ENCODE results near the gene TUBG2.

TUBG2 gene

GRCh38 chr17:42697108-42697811 is 38.2 kb downstream of the TUBG2 start:
- no peak for DNase-seq (ENCODE audit: low spot score)

GRCh38 chr17:42698736-42699414 is 39.8 kb downstream of the TUBG2 start:
- no peak for DNase-seq (ENCODE audit: low spot score)

- DNase-seq (ENCODE audit: low spot score): no peak
These were observed 40.3 kb downstream of the TUBG2 start for GRCh38 chr17:42699415-42699740.

GRCh38 chr17:42700586-42701289 is 41.7 kb downstream of the TUBG2 start:
- DNase-seq (ENCODE audit: low spot score): no peak

DNA sequence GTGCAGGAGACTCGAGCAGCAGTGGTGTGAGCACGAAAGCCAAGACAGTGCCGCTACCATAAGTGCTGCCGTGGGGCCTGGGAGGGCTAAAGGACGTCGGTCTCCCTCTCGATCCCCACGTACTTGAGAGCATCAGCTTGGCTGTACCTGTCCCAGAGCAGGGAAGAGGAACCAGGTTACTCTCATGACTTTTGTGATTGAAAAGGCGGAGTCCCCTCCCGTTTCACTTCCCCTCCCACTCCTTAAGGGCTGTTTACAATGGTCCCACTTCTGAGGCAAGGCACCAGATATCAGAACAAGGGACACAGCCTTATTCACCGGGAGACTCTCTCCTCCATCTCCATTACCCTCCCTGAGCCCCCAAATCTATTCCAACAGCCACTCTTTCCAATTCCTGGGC is 43.4 kb downstream of the TUBG2 start:
- DNase-seq (ENCODE audit: low spot score): no peak

- no peak for DNase-seq (ENCODE audit: low spot score)
These were observed 45.4 kb downstream of the TUBG2 start for GRCh38 chr17:42704490-42704836.

DNA sequence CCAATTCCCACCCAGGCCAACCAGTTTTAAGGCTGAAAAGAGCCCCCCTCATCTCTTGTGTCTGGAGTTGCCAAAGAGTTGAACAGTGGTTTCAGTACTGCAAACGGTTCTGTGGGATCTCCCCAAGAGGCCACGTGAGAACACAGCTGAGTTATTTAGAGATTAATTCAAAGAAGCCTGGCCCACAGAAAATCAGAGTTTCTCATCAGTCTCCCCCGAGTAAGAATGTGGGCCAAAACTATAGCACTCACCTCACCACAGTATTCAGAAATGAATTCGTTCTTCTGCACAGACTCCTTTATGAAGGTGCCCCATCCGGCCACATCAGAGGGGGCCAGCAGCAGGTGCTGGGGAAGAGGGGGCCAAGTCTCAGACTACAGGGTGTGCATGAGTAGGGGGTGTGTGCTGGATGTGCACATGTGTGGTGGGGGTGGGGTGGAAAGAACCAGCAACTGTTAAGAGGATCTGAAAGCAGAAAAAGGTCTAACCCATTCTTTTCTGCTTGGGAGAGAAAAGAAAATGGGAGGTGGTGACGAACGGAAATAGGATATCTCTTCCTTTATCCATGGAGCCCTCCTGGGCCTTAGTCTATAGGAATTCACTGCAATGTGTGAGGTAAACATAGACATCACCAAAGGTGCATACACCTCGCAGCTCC is 45.9 kb downstream of the TUBG2 start:
- DNase-seq (ENCODE audit: low spot score): no peak

GRCh38 chr17:42706732-42707131 is 47.6 kb downstream of the TUBG2 start:
- DNase-seq (ENCODE audit: low spot score): no peak

DNA sequence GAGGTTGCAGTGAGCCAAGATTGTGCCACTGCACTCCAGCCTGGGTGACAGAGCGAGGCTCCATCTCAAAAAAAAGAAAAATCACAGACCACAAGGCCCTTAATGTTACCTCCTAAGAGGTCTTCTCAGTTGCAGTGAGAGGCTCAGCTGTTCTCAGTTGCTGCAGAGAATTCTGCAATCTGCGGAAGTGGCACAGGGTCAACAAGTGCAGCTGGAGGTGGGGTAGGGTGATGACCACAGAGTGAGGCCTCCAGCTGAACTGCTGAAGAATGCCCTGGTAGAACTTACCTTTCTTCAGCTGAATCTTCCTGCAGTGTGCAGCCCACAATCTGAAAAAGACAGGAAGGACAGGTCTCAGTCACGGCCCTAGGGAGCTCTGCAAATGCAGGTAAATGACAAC is 49.5 kb downstream of the TUBG2 start:
- no peak for DNase-seq (ENCODE audit: low spot score)

DNA sequence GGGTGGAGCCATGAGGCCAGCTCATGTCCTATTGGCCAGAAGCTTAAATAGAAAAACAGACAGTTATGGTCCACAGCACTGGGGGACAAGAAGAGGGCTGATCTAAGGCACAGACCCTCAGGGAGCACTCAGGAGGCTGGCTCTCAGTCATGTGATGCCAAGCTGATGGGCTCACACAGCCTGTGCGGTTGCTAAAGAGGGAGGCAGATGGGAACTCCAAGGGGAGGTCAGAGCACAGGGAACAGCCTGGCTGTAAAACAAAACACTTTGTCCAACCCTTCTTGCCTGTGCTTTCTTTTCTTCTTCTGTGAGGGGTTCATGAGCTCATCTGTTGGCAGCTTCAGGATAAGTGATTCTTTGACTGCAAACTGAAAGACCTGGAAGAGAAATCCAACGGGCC is 50.5 kb downstream of the TUBG2 start:
- DNase-seq (ENCODE audit: low spot score): no peak
